HepG2 (cell line): ENCODE measurements around the gene SLC66A3.

Experiments used
- BRD4 ChIP-seq: sonication (generic); formaldehyde crosslinking; IDR thresholded peaks from 2 replicates; pipeline ENCODE4 v1.4.0; 2020; ENCODE audit warnings: missing genetic modification reagents
- HNF4G ChIP-seq, 2 experiments: sonication (generic) in 1 of 2; formaldehyde crosslinking in 1 of 2; IDR thresholded peaks; 2 replicates each; pipeline versions ENCODE4 v1.4.0 to v1.6.1; 2011 to 2020; ENCODE audit warnings: borderline replicate concordance in 2 of 2, low read depth in 2 of 2, mild to moderate bottlenecking in 2 of 2, low read length in 1 of 2, missing genetic modification reagents in 1 of 2, moderate library complexity in 1 of 2
- KDM1A ChIP-seq: IDR thresholded peaks from 2 replicates; pipeline ENCODE4 v1.6.1; 2016; ENCODE audit warnings: missing compliant biosample characterization
- SALL2 ChIP-seq: sonication (generic); formaldehyde crosslinking; IDR thresholded peaks from 2 replicates; pipeline ENCODE4 v1.8.1; 2023; ENCODE audit warnings: mild to moderate bottlenecking, missing genetic modification reagents, inconsistent platforms
- SMARCE1 ChIP-seq: fragments of 450-650 bp; IDR thresholded peaks from 2 replicates; pipeline ENCODE4 v1.6.1; 2017; ENCODE audit warnings: borderline replicate concordance
- STAT5B ChIP-seq: sonication (generic); formaldehyde crosslinking; IDR thresholded peaks from 2 replicates; pipeline ENCODE4 v1.4.0; 2020; ENCODE audit warnings: missing genetic modification reagents
- TF ChIP-seq, protein P1 (sequence below): IDR thresholded peaks from 2 replicates; pipeline ENCODE4 v1.6.1; 2012; ENCODE audit warnings: inconsistent platforms
- TF ChIP-seq, protein P2 (sequence below): sonication (generic); formaldehyde crosslinking; IDR thresholded peaks from 2 replicates; pipeline ENCODE4 v1.5.1; 2020; ENCODE audit warnings: missing genetic modification reagents, mild to moderate bottlenecking, borderline replicate concordance
- TF ChIP-seq, protein P3 (sequence below), 2 experiments: sonication (generic) in 1 of 2; formaldehyde crosslinking in 1 of 2; IDR thresholded peaks; 2 replicates each; pipeline versions ENCODE4 v1.5.1 to v1.6.1; 2011 to 2020; ENCODE audit warnings: borderline replicate concordance in 1 of 2, low read depth in 1 of 2, low read length in 1 of 2, mild to moderate bottlenecking in 1 of 2, missing genetic modification reagents in 1 of 2, moderate library complexity in 1 of 2
- TF ChIP-seq, protein P4 (sequence below): sonication (generic); formaldehyde crosslinking; IDR thresholded peaks from 2 replicates; pipeline ENCODE4 v1.4.0; 2020; ENCODE audit warnings: missing genetic modification reagents
- TF ChIP-seq, protein P5 (sequence below): sonication (generic); formaldehyde crosslinking; IDR thresholded peaks from 2 replicates; pipeline ENCODE4 v1.8.1; 2023; ENCODE audit warnings: missing genetic modification reagents, inconsistent platforms, borderline replicate concordance

DNA sequence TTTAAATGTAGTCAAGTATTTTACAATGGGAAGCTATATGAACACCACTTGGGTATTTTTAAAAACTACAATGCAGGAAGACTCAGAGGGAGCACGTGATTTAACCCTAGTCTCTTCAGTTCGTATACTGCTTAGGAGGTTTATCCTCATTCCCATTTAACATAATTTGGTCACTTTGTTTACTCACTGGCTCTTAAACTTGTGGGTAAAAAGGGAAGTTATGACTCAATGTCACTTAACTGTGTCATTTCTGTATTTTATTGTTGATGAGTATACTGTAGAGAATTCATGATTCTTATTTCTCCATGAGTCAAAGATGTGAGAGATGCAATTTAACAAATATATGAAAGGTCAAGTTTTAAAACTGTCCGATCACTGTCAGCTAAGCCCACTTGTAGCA is 48.2 kb downstream of the SLC66A3 start:
- TF ChIP-seq, protein P1, sequence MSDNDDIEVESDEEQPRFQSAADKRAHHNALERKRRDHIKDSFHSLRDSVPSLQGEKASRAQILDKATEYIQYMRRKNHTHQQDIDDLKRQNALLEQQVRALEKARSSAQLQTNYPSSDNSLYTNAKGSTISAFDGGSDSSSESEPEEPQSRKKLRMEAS: no peak
- TF ChIP-seq, protein P2, sequence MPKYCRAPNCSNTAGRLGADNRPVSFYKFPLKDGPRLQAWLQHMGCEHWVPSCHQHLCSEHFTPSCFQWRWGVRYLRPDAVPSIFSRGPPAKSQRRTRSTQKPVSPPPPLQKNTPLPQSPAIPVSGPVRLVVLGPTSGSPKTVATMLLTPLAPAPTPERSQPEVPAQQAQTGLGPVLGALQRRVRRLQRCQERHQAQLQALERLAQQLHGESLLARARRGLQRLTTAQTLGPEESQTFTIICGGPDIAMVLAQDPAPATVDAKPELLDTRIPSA (CRISPR knock-in tag): no peak
- TF ChIP-seq, protein P3, sequence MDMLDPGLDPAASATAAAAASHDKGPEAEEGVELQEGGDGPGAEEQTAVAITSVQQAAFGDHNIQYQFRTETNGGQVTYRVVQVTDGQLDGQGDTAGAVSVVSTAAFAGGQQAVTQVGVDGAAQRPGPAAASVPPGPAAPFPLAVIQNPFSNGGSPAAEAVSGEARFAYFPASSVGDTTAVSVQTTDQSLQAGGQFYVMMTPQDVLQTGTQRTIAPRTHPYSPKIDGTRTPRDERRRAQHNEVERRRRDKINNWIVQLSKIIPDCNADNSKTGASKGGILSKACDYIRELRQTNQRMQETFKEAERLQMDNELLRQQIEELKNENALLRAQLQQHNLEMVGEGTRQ (IDR thresholded peaks at IDR 0.05; ENCODE audit: low read depth, low read length): no peak
- TF ChIP-seq, protein P3 (CRISPR knock-in tag; IDR thresholded peaks at IDR 0.05; ENCODE audit: borderline replicate concordance): no peak
- TF ChIP-seq SALL2 (CRISPR knock-in tag): no peak
- no peak for TF ChIP-seq HNF4G (IDR thresholded peaks at IDR 0.05; ENCODE audit: borderline replicate concordance, low read depth, low read length)
- TF ChIP-seq HNF4G (CRISPR knock-in tag; IDR thresholded peaks at IDR 0.05; ENCODE audit: borderline replicate concordance, low read depth): no peak
- TF ChIP-seq, protein P4, sequence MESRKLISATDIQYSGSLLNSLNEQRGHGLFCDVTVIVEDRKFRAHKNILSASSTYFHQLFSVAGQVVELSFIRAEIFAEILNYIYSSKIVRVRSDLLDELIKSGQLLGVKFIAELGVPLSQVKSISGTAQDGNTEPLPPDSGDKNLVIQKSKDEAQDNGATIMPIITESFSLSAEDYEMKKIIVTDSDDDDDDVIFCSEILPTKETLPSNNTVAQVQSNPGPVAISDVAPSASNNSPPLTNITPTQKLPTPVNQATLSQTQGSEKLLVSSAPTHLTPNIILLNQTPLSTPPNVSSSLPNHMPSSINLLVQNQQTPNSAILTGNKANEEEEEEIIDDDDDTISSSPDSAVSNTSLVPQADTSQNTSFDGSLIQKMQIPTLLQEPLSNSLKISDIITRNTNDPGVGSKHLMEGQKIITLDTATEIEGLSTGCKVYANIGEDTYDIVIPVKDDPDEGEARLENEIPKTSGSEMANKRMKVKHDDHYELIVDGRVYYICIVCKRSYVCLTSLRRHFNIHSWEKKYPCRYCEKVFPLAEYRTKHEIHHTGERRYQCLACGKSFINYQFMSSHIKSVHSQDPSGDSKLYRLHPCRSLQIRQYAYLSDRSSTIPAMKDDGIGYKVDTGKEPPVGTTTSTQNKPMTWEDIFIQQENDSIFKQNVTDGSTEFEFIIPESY (CRISPR knock-in tag): no peak
- no peak for TF ChIP-seq STAT5B (CRISPR knock-in tag)
- TF ChIP-seq KDM1A: no peak
- TF ChIP-seq, protein P5, sequence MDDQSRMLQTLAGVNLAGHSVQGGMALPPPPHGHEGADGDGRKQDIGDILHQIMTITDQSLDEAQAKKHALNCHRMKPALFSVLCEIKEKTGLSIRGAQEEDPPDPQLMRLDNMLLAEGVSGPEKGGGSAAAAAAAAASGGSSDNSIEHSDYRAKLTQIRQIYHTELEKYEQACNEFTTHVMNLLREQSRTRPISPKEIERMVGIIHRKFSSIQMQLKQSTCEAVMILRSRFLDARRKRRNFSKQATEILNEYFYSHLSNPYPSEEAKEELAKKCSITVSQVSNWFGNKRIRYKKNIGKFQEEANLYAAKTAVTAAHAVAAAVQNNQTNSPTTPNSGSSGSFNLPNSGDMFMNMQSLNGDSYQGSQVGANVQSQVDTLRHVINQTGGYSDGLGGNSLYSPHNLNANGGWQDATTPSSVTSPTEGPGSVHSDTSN (CRISPR knock-in tag): no peak
- TF ChIP-seq BRD4: no peak
- no peak for TF ChIP-seq SMARCE1
